ENCODE results near the gene CELF4. TPM values are rescaled to one million over a fixed set of nuclear protein-coding genes. Genes with fewer than 3 reads are reported as not detected.

CELF4 gene
- total and polyA plus RNA-seq, 4 donors: 0.24 to 3.0 (median 1.3) TPM

DNA sequence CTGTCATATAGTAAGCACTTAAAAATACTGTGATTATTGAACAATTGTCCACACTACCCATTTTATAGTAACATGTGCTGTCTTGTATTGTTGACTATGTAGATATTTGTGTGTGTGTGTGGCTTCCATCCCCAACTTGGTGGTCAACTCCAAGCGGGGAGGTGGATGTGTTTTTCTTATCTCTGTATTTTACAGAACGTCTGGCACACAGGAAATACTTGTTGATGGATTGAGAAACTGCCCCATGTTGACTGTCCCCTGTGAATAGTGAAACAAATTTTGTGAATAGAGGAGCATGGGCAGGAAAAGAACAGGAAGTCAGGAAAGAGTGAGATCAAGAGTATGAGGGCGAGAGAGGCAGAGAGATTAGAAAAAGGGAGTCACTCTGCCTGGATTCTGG is 83.6 kb downstream of the CELF4 start:
- ATAC-seq (ENCODE audit: insufficient read depth, low FRiP score) (no peak), DNase-seq (no peak)
- no peaks in the 10 kb centered on the region for H3K36me3 ChIP-seq (ENCODE audit: control insufficient read depth in 4 of 4, insufficient read depth in 4 of 4, low read length in 4 of 4)
- H3K4me3 ChIP-seq: no peak overlapping the region
- H3K27ac ChIP-seq (ENCODE audit: low read depth in 1 of 2, low read length in 1 of 2): no peak overlapping the region
- TF ChIP-seq, protein P1, sequence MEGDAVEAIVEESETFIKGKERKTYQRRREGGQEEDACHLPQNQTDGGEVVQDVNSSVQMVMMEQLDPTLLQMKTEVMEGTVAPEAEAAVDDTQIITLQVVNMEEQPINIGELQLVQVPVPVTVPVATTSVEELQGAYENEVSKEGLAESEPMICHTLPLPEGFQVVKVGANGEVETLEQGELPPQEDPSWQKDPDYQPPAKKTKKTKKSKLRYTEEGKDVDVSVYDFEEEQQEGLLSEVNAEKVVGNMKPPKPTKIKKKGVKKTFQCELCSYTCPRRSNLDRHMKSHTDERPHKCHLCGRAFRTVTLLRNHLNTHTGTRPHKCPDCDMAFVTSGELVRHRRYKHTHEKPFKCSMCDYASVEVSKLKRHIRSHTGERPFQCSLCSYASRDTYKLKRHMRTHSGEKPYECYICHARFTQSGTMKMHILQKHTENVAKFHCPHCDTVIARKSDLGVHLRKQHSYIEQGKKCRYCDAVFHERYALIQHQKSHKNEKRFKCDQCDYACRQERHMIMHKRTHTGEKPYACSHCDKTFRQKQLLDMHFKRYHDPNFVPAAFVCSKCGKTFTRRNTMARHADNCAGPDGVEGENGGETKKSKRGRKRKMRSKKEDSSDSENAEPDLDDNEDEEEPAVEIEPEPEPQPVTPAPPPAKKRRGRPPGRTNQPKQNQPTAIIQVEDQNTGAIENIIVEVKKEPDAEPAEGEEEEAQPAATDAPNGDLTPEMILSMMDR (IDR thresholded peaks at IDR 0.05; ENCODE audit: control extremely low read depth, extremely low read depth): no peak
- WGBS, 2 donors: 14 to 22% methylated on average over 3 of the region's 3 CpGs
- H3K27me3 ChIP-seq (ENCODE audit: control insufficient read depth in 3 of 3, insufficient read depth in 3 of 3, low read length in 2 of 3): peaks cover 2 to 37% (median 9%) of the 10 kb centered on the region in 3 donors
- H3K4me1 ChIP-seq (ENCODE audit: control insufficient read depth in 5 of 5, insufficient read depth in 5 of 5, low read length in 5 of 5): peaks cover 0 to 6% (median 2%) of the 10 kb centered on the region in 5 donors
- H3K9me3 ChIP-seq (ENCODE audit: control insufficient read depth in 4 of 4, insufficient read depth in 3 of 4, low read length in 3 of 4): no peaks in the 10 kb centered on the region
- no peak overlapping the region for H3K9ac ChIP-seq (ENCODE audit: insufficient read depth in 1 of 2, low read length in 2 of 2)

DNA sequence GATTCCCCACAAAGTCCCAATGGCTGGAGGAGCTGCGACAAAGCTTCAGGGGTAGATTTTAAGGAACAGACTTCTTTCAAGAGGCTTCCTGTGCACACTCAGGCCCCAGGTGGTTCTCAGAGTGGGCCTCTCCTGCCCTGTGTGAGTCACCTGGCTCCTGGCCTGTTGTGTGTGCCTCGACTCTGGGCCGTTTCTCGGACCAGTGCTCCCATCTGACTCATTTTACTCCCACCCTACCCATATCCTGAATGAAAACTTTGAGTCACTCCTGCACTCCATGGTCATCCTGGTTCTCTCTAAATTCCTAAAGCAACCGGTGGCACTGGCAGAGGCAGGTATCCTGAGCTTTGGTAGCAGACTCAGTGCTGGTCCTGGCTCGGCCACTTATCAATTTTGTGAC is 84.1 kb downstream of the CELF4 start:
- no peaks in the 10 kb centered on the region for H3K36me3 ChIP-seq (ENCODE audit: control insufficient read depth in 4 of 4, insufficient read depth in 4 of 4, low read length in 4 of 4)
- H3K27me3 ChIP-seq (ENCODE audit: control insufficient read depth in 3 of 3, insufficient read depth in 3 of 3, low read length in 2 of 3): peaks cover 2 to 34% (median 9%) of the 10 kb centered on the region in 3 donors
- 71 to 76% methylated on average over 6 of the region's 6 CpGs for WGBS, 2 donors
- H3K9ac ChIP-seq (ENCODE audit: insufficient read depth in 1 of 2, low read length in 2 of 2): no peak overlapping the region
- H3K9me3 ChIP-seq (ENCODE audit: control insufficient read depth in 4 of 4, insufficient read depth in 3 of 4, low read length in 3 of 4): no peaks in the 10 kb centered on the region
- H3K4me3 ChIP-seq: no peak overlapping the region
- peaks cover 0 to 8% (median 0%) of the 10 kb centered on the region in 5 donors for H3K4me1 ChIP-seq (ENCODE audit: control insufficient read depth in 5 of 5, insufficient read depth in 5 of 5, low read length in 5 of 5)
- TF ChIP-seq, protein P1 (IDR thresholded peaks at IDR 0.05; ENCODE audit: control extremely low read depth, extremely low read depth): no peak
- no peak for ATAC-seq (ENCODE audit: insufficient read depth, low FRiP score)
- H3K27ac ChIP-seq (ENCODE audit: low read depth in 1 of 2, low read length in 1 of 2): no peak overlapping the region
- no peak for DNase-seq

DNA sequence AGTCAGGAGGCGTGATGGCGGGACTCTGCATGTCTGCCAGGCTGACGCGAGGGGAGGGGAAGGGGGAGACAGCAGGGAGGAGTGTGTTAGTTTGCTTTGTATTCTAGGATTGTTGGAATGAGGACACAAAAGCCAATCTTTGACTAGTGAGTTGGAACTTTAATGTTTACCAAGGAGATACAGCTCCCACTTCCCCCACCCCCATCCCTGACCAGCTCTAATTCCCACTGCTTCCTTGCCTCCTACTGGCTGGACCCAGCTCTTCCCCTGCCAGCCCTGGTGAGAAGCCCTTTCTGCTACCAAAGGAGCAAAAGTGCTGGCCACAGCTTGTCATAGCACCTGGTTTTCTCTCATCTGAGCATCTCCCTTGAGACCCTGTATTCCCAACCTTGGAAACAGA is 84.5 kb downstream of the CELF4 start:
- Histone ChIP-seq H3K9me3 (ENCODE audit: control insufficient read depth in 4 of 4, insufficient read depth in 3 of 4, low read length in 3 of 4) (no peaks in the 10 kb centered on the region), H3K4me3 (no peak overlapping the region), H3K4me1 (ENCODE audit: control insufficient read depth in 5 of 5, insufficient read depth in 5 of 5, low read length in 5 of 5) (peaks cover 0 to 11% (median 0%) of the 10 kb centered on the region in 5 donors), H3K27ac (ENCODE audit: low read depth in 1 of 2, low read length in 1 of 2) (no peak overlapping the region), H3K36me3 (ENCODE audit: control insufficient read depth in 4 of 4, insufficient read depth in 4 of 4, low read length in 4 of 4) (no peaks in the 10 kb centered on the region), H3K9ac (ENCODE audit: insufficient read depth in 1 of 2, low read length in 2 of 2) (no peak overlapping the region), H3K27me3 (ENCODE audit: control insufficient read depth in 3 of 3, insufficient read depth in 3 of 3, low read length in 2 of 3) (peaks cover 2 to 30% (median 9%) of the 10 kb centered on the region in 3 donors)
- 58 to 78% methylated on average over 4 of the region's 4 CpGs for WGBS, 2 donors
- TF ChIP-seq, protein P1 (IDR thresholded peaks at IDR 0.05; ENCODE audit: control extremely low read depth, extremely low read depth): no peak
- ATAC-seq (ENCODE audit: insufficient read depth, low FRiP score) (no peak), DNase-seq (no peak)
